GM21786 (cell line): Measurements from ENCODE around the gene ARHGAP10.

Source experiments
- ATAC-seq: cut with Tn5 transposase; IDR thresholded peaks from one replicate; pipeline ENCODE4 v1.9.1; 2021; ENCODE audit not compliant: unreplicated experiment

The ARHGAP10 gene

GRCh38 chr4:148112231-148112982, 380.5 kb downstream of the ARHGAP10 start:
- no peak for ATAC-seq

GRCh38 chr4:148114436-148114835, 382.5 kb downstream of the ARHGAP10 start:
- no peak for ATAC-seq

GRCh38 chr4:148116264-148116663, 384.4 kb downstream of the ARHGAP10 start:
- no peak for ATAC-seq

GRCh38 chr4:148116969-148117368, 385.1 kb downstream of the ARHGAP10 start:
- ATAC-seq = no peak

GRCh38 chr4:148118179-148118578, 386.3 kb downstream of the ARHGAP10 start:
- ATAC-seq = no peak

- ATAC-seq = no peak
These were observed 386.7 kb downstream of the ARHGAP10 start for GRCh38 chr4:148118633-148119032.

- ATAC-seq = no peak
These were observed 388.3 kb downstream of the ARHGAP10 start for GRCh38 chr4:148120216-148120615.
